GM10266 (cell line): ENCODE results near the gene SRSF3.

Experiments
- DNase-seq: peaks from one replicate; pipeline ENCODE4 v3.0.0; 2012; ENCODE audit errors: extremely low spot score
- CTCF ChIP-seq: IDR thresholded peaks from 2 replicates; pipeline ENCODE4 v1.5.1; 2012; ENCODE audit warnings: mild to moderate bottlenecking, low read depth; ENCODE audit not compliant: control insufficient read depth, insufficient read depth; ENCODE audit errors: missing control alignments

The SRSF3 gene

GRCh38 chr6:36627801-36628246, 33.7 kb downstream of the SRSF3 start:
- DNase-seq, result no peak
- TF ChIP-seq CTCF, result no peak

- no peak for TF ChIP-seq CTCF
- no peak for DNase-seq
Measured at GRCh38 chr6:36629784-36630183, 35.6 kb downstream of the SRSF3 start.

- no peak for DNase-seq
- no peak for TF ChIP-seq CTCF
Measured at GRCh38 chr6:36631326-36632011, 37.3 kb downstream of the SRSF3 start.

GRCh38 chr6:36633370-36633769, 39.2 kb downstream of the SRSF3 start:
- no peak for TF ChIP-seq CTCF
- DNase-seq, result no peak

GRCh38 chr6:36633915-36634314, 39.8 kb downstream of the SRSF3 start:
- TF ChIP-seq CTCF, result no peak
- no peak for DNase-seq

GRCh38 chr6:36634317-36635108, 40.4 kb downstream of the SRSF3 start:
- DNase-seq, result no peak
- no peak for TF ChIP-seq CTCF

- no peak for DNase-seq
- no peak for TF ChIP-seq CTCF
Measured at GRCh38 chr6:36636283-36636682, 42.1 kb downstream of the SRSF3 start.
